Ramos (cell line): ENCODE measurements around the gene C3orf18.

ENCODE experiments used
- in situ Hi-C: fragments of 300-500 bp; cut with MboI; formaldehyde crosslinking; loops from one replicate; pipeline ENCODE4 v1.14.3; 2022; ENCODE audit warnings: low sequenced_read_pairs; ENCODE audit not compliant: unreplicated experiment

The C3orf18 gene

DNA sequence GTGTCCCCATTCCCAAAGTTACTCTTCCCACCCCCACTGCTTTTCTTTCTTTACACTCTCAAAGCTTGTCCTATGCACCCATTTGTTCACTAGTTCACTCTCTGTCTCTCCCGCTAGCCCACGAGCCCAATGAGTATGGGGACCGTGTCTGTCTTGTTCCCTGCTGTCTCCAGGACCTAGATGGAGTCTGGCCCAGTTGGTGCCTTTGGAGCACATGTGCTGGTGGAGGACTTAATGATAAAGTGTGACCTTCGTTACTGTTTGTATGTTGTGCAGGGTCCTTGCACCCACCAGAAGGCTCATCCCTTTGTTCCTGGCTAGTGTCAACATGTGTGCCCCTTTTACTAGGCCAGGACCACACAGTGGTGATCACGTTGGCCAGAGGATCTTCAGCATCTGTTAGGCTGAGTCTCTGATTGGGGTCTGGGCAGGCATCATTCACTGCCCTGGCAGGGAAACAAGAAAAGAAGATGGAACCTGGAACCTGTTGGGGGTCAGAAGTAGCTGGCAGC is 36.6 kb upstream of the C3orf18 start:
- in situ Hi-C loops, result no loop called here

DNA sequence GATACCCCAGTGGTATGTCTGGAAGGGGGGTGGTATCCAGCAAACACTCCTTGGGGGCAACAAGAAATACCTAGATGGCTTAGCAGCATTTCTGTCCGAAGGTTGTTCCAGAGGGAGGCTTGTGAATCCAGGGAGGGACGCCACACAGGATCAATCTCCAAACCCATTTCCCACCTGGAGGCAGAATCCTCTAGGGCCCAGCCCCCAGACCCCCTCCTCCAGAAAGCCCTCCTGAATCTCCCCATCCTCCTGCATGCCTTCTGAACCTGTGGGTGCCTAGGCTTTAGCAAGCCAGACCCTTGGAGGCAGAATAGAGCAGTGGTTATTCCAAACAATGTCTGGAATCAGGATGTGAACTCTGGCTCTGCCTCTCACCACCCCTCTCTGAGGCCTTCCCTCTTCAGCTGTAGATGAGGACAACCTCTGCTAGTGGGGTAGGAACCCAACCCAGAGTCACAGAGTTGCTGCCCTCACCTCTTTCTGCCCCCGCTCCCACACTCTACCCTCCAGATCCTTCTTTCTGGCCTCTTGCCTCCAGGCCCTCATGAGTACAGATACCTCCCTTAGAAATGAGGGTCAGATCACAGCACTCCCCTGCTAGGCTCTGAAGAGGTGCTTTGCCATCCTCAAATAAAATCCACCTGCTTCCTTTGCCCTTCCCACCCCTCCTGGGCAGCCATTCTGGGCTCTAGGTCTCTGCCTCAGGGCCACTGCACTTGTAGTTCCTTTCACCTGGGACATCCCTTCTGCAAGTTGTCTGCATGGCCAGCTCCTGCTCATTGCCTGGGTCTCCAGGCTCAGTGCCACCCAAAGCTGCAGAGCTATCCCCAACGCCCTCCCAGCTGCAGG is 35.9 kb upstream of the C3orf18 start:
- in situ Hi-C loops, result no loop called here

DNA sequence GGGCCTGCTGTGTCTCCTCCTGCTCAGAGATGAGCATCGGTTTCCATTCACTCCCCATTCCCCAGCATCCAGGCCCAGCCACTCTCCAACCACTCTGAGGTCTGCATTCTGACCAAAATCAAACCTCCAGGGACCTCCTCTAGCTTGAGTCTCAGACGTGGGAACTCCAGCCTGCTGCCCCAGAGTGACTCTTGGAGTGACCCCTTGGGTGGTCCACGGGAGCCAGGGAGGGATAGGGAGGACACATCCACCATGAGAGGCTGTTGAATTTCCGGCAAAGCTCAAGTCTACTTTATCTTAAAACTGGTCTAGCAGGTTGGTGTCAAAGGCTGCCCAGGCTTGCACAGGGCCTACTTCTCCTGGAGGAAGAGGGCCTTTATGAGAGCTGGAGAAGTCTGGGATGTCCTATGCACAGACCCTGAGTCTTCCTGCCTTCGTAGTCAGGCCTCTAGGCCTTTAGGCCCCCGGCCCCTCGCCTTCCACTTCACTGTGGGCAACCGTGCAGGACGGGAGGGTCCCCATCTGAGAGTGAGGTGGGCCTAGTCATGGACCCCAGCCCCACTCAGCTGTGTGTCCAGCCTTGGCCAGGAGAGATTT is 35.1 kb upstream of the C3orf18 start:
- in situ Hi-C loops, result no loop called here

DNA sequence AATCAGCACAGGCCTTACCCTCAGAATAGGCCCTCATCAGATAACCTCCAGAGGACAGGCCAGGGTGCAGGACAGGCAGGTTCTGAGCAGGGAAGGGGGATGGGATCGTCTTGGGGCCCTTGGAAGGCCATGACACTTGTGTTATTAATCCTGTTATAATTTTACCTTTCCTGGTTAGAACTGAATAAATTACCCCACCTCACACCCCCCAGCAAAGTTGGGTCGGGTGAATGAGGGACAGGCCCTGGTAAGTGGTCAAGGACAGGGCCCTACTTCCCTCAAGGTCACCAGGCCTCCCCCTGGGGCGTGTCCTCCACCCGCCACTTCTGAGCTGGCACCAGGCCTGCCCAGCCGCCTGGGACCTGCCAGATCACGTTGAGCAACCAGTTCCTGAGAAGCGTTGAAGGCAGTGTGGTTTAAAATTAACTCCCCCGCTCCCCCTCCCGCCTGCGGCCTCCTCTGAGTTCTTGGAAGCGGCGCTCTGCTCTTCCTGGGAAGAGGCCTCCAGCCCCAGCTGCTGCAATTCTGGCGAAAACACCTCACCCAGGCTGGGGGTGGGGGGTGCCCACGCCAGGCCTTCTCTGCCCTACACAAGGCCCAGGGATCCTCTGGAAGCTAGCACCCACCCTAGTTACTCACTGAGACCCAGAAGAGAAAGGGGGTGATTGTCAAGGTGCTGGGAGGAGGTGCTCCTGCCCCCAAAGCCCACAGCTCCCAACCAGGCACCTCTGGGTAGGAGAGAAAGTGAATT is 33.5 kb upstream of the C3orf18 start:
- in situ Hi-C loops, result no loop called here

DNA sequence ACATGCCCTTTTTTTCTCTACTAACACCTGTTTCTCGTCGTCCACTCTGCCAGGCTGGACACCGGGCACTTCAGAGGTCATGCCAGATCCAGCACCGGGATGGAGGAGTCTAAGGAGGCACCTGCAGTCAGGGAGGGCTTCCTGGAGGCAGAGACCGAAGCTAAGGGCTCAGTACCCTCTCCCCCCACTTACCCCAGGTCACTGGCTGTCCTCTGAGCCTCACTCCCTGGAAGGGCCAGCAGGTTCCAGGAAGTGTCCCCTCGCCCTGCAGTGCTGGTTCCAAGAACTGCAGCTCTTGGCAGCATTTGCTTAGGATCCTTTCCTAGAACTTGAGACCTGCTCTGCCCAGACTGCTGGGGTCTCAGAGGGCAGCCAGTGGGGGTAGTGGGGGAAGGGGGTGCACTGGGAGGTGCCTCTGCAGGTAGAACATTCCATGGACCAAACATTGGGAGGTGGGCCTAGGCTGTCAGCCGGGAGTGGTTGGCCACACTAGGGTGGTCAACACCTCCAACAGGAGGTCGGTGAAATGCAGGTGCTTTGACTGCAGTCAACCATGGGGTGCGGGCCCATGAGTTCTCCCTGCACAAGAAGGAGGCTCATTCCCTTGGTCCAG is 32.7 kb upstream of the C3orf18 start:
- in situ Hi-C loops, result no loop called here

DNA sequence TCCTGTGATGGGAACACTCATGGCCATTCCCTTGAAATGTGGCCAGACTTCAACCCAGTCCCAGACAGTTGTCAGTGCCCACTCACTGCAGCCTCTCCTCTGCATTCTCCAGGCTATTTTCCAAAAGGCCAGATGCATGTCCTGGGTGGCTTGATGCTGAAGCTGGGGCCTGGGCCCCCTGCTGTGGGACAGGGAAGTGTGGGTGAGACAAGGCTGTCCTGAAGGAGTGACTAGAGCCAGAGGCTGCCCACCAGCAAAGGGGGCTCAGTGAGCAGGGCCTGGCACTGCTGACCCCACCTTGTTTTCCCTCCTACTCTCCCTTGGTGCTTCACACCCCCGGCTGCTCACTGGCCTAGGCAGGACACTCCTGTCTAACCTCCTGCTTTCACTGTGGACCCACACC is 32.2 kb upstream of the C3orf18 start:
- in situ Hi-C loops, result no loop called here

DNA sequence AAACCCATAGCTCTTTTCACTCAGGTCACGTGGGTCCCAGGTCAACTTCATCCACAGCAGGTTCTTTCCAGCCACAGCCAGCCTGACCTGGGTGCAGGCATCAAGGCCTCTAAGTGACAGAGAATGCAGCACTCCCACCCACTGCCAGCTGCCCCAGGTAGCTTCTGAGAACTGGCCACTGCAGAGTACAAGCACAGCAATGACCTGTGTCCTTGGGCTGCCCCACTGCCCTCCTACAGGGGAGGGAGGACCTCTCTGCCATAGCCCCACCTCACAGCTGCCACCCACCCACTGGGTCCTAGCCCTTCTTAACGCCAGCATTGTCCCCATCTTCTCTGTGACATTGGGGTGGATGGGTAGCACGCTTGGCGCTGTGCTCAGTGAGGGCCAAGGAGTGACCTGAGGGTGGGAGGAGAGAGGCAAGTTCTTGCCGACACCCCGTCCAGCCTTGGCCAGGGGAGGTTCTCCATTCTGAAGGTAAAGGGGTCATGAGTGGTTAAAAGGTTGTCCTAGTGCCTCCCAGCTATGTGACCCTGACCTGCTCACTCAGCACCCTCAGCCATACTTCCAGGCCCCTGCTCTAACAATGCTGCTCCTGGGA is 31.7 kb upstream of the C3orf18 start:
- in situ Hi-C loops, result no loop called here

DNA sequence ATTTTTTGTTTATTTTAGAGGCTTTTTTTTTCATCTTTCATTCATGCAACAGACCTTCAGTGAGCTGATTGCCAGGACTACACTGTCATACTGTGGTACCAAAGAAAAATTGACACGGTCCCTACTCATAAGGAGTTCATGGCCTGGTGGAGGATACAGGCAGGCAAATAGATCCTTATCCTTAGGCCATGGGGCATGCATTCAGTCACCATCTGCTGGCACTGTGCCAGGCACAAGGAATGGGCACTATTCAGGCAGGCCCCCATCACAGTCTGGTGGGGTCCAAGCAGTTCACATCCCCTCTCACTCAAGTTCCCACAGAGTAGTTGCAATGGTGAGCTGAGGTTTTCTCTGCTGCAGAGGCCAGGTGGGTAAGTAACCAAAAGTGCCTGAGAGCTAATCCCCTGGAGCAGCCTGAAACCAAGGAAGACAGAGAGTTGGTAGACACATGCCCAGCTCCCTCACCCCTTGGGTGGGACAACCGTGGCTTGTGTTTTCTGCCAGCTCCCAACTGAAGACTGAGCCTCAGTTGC is 26.8 kb upstream of the C3orf18 start:
- in situ Hi-C loops, result no loop called here

DNA sequence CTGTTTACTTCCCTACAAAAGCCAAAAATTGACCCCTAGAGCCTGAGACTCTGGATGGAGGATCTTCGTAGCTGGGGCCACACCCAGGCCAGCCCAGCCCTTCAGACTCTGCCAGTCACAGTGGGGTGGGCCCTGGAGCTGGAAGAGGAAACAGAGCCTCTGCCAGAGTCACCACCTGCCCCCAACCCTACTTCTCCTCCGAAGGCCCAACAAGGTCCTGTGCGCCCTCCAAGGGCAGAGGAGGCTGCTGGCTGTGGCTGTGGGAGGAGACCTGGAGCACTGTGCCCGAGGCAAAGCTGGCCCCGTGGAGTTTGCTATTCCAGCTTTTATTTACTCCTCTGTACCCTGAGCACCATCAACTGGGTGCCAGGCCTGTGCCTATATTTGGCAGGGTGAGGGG is 25.0 kb upstream of the C3orf18 start:
- in situ Hi-C loops, result no loop called here

DNA sequence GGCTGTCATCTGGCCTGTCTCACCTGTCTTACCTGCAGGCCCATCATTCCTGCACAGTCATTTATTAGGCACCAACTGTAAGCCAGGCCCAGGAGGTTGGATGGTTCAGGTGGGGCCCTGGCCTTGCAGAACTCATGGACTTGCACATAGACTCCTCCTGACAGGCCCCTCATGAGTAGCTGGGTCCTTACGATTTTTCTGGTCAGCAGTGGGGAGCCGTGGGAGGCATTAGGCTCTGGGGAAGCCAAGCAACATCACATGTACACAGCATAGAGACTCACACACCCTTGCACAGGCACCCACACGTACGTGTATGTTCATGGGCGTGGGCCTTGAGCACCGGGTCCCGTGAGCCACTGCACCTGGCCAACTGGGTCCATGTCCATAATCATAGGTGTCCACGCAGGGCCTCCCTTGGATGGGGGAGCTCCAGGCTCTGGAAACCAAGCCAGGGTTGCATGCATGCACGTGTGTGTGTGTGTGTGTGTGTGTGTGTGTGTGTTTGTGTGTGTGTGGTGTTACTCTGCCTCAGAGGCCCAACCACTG is 23.7 kb upstream of the C3orf18 start:
- in situ Hi-C loops, result no loop called here

DNA sequence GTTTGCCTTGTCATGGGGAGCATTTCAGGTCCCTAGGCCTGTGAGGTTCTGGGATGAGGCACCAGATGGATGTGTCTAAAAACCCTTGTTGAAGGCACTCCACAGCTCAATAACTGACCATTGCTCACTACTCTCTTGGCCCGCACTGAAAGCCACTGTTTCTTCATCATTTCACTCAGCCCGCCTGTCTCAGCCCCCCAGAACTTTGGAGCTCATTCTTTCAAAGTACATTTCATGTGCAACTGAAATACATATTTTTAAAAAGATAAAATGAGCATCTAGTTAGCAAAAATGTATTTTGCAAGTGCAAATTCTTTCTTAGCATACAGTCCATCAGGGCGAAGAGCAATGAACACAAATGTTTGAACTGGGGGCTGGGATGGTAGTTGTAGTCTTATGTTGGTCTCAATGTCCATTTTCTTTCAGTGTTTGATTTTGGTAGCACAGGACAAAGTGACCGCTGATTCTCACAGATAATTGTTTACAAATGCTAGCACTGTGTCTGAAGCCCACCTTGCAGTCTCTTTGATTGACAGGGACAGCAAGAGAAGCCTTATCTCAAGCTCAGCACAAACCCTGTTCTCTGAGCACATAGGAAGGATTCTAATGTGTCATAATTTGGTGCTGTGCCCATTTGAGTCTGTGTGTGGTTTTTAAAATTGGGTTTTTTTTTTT is 21.3 kb upstream of the C3orf18 start:
- in situ Hi-C loops, result no loop called here

DNA sequence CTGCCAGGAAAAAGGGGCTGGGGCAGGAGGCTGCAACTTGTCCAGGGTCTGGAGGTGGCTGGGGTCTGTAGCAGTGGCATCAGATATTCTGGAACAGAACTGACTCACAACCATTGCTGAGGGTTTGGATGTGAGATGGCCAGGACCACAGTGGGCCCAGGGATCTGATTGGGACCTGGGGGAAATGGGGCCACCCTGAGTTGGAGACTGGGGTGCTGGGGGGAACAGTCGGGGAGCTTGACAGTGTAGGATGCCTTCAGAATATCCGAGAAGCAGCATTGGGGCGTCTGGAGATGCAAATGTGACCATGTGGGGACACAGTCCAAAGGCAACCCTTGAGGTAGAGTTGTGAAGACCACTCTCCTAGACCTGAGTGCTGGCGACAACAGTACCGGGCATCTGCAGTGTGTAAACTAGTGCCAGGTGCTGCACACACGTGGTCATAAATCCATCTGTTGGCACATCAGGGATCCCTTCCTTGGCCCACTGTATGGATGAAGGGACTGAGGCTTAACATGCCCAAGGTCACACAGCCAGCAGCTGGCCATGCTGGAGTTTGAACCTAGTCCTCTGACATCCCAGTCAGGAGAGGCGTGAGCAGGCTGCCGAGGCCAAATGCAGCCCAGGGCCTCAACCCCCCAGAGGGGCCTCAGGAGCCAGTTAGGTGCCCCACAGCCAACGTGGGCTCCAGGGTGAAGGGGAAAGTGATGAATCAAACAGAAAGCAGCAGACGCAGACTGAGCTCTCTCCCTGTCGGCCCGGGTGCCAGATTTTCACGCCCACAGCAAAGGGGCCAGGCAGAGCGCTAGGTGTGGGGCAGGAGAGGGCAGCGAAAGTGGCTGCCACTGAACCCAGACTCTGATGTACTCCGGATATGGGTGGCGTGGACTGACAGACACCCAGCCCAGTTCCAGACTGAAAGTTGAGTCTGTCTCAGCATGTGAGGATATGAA is 20.5 kb upstream of the C3orf18 start:
- in situ Hi-C loops, result no loop called here

DNA sequence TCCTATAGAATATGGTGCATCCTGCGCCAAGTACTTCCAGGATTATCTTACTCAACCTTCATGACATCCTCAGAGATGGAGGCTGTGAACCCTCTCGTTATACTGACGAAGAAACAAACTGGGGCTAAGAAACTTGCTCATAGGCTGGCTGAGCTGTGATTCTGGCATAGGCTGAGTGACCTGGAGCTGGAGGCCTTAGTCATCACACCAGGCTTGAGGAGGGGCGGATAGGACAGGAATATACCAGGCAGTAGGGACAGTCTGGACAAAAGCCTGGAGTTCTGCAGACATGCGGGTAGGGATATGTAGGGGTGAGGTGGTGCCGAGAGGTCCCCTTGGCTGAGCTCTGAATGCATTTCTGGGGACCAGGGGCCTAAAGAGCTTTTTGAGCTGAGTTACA is 19.8 kb upstream of the C3orf18 start:
- in situ Hi-C loops, result no loop called here

DNA sequence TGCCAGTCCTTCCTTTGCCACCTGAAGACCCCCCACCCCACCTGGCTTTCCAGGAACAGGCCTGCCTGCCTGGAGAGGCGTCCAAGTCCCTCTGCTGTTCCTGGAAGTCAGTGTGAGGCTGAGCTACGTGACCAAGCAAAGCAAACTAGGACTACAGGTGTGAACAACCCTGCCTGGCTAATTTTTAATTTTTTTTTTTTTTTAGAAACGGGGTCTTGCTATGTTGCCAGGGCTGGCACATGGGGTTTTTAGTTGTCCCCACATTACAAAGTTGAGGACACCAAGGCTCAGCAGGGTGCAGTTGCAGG is 19.2 kb upstream of the C3orf18 start:
- in situ Hi-C loops, result no loop called here

DNA sequence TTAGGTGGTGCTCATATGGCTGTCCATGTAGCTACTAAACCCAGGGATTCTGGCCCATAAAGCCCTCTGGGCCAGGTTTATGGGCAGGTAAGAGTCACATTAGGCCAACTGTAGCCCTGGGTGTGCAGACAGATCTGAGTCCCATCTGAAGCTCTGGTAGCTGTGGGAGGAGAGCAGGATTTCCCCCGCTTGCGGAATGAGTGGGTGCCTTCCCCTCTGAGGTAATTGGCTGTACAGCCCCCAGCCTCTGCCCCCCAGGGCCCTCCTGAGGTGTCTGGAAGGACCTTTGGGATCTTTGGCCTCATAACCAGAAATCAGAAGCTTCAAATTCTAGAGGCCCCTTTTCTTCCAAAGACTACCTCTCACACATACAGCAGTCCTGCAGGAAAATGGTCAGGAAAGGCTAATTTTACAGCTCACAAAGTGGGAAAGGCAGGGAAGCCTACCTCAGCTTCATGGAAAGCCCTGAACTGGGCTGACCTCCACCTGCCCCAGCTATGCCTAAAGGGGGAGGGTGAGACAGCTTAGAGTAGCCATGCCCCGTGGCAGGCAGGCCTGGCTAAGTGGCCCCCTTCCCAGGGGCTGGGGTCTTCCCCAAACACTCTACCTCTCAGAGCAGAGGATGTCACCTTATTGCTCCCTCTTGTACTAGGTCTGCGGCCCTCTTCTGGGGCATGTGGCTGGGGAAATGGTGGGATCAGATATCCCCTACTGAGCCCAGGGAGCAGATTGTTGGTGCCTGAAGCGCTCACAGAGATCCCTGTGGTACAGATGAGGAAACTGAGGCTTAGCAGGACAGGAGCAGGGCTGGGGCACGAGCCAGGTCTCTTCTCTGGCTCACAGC is 18.6 kb upstream of the C3orf18 start:
- in situ Hi-C loops, result no loop called here

DNA sequence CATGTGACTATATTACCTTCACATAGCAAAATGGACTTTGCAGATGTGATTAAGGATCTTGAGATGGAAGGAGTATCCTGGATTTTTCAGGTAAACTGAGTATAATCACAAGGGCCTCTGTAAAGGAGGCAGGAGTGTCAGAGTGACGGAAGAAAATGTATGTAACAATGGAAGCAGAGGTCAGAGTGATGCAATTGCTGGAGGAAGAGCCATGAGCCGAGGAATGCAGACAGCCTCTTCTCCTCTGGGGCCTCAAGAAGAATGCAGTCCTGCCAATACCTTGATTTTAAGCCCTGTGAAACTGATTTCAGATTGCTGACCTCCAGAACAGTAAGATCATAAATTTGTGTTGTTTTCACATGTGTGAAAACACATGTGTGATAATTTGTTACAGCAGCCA is 16.8 kb upstream of the C3orf18 start:
- in situ Hi-C loops, result no loop called here

DNA sequence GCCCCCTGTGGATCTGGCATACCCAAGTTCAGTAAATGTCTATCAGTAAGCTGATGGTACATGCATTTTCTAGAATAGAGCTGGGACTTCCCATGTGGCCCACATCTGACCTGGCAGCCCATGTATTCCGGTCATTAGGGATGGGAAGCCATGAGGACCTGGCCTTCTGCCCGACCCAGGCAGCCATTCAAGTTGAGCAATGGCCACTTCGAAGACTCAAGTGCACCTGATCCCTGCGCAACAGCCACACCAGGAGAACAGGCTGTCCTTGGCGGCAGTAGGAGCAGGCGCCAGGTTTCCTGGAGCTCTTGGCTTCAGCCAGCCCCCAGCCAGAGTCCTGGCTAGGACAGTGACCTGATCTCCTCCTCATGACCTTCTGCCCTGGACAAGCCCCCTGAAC is 16.4 kb upstream of the C3orf18 start:
- in situ Hi-C loops, result no loop called here
